GM12801 (cell line): Measurements from ENCODE around the gene ENAH.

ENCODE experiments used
- TF ChIP-seq, protein P1 (sequence below): IDR thresholded peaks from one replicate; pipeline ENCODE4 v1.5.1; 2011; ENCODE audit warnings: control low read depth; ENCODE audit not compliant: insufficient read length; ENCODE audit errors: extremely low read depth

ENAH gene

DNA sequence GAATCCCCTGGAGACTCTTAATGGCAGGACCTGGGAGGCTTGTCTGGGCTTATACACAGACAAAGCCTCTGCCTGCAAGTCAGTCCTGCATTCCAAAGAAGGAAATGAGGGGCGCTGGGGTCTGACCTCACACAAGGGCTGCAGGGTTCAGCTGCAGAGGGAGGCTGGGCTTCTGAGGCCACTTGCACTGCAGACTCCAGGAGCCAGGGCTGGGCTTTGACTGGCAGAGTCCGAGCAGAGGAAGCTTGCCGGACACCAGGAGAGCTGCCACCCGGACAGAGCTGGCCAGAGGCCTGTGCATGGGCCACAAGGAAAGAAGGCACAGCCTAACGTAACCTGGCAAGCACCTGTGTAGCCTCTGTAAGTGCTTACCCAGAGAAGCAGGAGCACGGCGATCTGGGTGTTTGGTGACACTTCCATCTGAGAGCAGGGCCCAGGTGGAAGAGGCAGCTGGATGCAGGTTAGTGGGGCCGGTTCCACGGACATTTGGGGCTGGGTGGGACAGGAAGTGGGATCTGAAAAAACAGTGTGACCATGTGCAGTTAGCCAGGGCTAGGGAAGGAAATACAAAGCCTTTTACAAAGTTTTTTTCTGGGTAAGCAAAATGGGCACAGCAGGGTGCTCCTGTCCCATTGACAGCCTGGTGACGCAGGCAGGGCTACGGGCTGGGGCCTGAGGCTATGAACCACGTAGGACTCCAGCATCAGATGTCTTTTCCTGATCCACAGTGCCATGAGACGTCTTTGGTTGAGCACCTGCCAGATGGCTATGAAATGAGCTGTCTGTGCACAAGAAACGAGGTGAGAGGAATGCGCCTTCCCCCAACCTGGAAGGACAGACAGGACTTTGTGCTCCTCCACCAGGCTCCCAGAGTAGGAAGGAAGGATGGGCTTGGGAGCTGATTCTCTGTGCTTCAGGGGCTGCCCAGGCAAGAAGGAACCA is 187.8 kb downstream of the ENAH start:
- TF ChIP-seq, protein P1, sequence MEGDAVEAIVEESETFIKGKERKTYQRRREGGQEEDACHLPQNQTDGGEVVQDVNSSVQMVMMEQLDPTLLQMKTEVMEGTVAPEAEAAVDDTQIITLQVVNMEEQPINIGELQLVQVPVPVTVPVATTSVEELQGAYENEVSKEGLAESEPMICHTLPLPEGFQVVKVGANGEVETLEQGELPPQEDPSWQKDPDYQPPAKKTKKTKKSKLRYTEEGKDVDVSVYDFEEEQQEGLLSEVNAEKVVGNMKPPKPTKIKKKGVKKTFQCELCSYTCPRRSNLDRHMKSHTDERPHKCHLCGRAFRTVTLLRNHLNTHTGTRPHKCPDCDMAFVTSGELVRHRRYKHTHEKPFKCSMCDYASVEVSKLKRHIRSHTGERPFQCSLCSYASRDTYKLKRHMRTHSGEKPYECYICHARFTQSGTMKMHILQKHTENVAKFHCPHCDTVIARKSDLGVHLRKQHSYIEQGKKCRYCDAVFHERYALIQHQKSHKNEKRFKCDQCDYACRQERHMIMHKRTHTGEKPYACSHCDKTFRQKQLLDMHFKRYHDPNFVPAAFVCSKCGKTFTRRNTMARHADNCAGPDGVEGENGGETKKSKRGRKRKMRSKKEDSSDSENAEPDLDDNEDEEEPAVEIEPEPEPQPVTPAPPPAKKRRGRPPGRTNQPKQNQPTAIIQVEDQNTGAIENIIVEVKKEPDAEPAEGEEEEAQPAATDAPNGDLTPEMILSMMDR: no peak

DNA sequence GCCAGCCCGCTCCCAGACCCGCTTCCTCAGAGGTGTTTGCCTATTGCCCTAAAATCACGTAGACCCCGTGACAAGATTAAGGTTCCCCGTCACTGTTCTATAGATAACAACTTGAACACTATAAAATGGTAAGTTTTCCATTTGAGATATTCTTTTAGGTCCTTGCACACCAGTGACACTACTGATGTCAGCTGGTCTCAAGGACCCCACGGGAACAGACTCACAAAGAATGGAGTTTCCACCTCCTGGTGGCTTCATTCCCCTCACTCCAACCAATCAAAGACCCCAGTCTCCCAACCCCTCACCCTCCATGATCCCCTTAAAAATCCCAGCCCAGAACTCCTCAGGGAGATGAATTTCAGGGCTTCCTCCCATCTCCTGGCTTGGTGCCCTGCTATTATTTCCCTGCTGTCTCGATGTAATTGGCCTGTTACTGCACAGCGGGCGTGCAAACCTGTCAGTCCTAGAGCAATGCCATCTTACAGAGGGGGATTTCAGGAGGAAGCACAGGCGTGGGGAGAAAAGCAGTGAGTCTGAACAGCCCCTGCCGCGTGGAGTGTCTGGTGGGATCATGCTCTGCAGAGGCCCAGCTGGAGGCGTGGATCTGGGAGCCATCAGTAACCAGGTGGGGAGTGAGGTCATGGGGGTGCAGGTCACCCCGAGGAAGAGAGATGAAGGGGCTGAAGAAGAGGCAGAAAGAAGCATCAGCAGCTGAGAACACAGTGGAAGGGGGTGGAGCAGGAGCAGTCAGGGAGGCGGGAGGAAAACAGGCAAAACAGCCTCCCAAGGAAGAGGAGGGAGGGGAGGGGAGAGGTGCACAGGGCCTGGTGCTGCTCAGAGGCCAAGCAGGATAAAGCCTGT is 190.0 kb downstream of the ENAH start:
- TF ChIP-seq, protein P1: no peak

DNA sequence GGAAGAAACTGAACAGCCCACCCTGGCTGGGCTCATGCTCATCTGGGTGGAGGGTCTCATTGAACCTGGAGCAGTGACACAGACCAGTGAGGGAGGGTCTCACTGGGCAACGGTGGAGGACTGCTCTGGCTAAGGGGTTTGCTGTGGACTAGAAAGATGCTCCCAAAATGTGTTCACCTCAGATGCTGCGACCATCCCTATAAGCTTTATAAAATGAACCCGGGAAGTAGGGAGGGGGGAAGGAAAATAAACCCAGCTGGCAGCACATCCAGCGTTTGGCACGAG is 190.6 kb downstream of the ENAH start:
- TF ChIP-seq, protein P1: no peak

DNA sequence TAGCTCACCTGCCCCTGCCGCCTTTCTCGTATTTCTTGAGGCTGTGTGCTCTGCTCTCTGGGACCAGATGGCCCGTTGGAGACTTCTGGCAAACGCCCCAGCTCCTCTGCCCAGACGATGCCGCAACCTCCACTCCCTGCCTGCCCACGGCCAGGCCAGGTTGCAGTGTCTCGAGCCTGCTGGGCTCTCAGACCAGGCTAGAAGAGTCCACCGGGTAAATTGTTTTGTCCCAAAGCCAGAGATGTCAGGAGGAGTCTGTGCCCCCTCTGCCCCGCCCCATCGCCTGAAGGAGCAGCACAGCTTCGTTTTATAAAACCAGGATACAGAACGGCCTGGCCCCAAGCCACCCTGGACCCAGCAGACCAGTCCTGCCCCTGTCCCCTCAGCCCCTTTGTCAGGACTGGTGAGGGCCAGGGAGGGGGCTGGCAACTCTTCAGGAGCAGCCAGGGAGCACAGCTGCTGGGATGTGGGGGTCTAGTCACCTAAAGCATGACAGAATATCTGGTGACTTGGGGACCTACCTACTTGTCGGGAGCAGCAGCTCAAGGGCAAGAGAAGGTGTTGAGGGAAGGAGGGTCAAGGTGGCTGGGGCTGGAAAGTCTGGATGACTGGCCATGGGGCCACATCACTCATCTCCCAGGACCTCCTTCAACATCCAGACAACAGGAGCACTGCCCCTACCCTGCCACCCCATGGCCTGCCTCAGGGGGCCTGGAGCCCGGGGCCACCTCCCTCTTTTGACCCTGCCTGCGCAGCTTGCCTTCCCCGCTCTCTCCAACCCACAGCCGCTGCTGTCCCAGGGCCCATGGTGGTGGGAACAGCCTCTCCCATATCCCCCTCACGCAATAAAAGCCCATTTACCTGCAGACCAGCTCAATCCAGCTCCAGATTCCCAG is 191.1 kb downstream of the ENAH start:
- TF ChIP-seq, protein P1: no peak

DNA sequence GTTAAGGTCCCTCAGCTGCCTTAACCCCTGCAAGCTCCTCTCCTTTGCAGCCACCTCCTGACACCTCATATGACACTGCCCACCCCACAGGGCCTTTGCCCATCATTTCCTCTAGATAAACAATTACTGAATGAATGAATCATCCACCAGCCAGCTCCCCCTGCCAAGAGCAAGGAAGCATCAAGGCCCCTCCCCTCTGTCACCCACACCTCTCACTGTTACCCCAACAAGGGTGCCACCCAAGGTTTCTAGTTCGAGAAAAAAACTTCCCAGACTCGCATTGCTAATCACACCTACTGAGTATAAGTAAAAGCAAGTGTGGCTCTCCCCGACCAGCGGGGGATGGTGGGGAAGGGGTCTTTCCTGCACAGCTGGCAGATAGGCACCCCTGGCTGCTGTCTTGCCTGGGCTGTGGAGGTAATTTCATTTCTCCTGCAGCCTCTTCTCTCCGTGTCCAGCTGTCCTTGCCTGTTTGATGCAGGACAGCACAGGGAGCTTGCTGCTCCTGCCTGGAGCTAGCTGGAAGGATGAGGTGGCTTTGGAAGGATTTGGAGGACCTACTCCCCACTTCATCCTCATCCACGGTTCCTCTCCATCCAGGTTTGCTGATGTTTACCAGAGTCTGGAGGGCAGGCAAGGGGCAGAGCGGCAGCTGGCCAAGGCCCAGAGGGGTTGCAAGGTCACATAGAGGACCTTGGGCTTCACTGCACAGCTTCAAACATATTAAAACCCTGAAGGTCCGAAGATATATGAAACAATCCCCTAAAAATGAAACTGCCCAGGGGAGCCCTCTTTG is 192.0 kb downstream of the ENAH start:
- TF ChIP-seq, protein P1: no peak

DNA sequence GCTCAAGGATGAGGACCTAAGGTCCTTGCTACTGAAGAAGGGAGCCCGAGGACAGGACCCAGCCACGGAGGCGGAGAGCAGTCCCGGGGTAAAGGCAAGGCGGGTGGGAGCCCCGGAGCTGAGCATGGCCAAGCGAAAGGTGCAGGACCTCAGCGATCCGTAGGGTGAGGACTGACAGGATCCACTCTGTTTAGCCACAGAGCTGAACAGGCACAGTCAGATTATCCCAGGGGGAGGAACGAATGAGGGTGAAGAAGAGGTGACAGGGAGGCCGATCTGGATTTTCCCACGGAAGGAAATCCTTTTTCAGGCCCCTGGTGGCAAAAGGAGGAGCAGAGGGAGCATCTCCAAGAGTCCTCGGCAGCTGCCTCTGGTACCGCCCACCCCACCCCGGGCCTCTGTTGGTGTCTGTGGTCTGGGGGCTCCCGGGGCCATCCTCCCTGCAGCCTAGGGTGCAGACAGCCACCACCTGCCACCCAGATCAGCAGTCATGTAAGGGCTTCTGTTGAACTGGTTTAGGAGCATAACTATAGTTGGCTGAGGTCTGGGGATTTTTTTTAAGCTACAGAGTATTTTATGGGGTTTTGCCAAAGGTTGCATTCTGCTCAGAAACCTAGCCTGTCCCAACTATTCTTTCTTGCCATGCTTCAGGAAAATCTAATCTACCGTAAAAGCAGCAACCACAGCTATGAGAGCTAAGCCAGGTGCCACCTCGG is 192.7 kb downstream of the ENAH start:
- TF ChIP-seq, protein P1: no peak
